SK-N-SH (cell line): ENCODE results near the gene DENND1A.

ENCODE experiments used
- CHD2 ChIP-seq: fragments of 150-350 bp; IDR thresholded peaks from 2 replicates; pipeline ENCODE4 v1.6.1; 2018; ENCODE audit warnings: low read length; ENCODE audit not compliant: partially characterized antibody
- EP300 ChIP-seq, 2 experiments: IDR thresholded peaks; 2 replicates each; pipeline versions ENCODE4 v1.4.0 to v1.6.1; 2012; ENCODE audit warnings: borderline replicate concordance in 1 of 2, low read depth in 1 of 2, low read length in 1 of 2
- FOXJ3 ChIP-seq: sonication (generic); formaldehyde crosslinking; IDR thresholded peaks from 2 replicates; pipeline ENCODE4 v1.5.1; 2020; ENCODE audit warnings: mild to moderate bottlenecking, missing genetic modification reagents
- GATA2 ChIP-seq: sonication (generic); formaldehyde crosslinking; IDR thresholded peaks from 2 replicates; pipeline ENCODE4 v1.5.0; 2020; ENCODE audit warnings: mild to moderate bottlenecking, missing genetic modification reagents
- JUND ChIP-seq: IDR thresholded peaks from 2 replicates; pipeline ENCODE4 v1.4.0; 2012
- NFIC ChIP-seq: IDR thresholded peaks from 2 replicates; pipeline ENCODE4 v1.4.0; 2012; ENCODE audit warnings: borderline replicate concordance
- POLR2AphosphoS5 ChIP-seq: IDR thresholded peaks from 2 replicates; pipeline ENCODE4 v1.6.1; 2012; ENCODE audit warnings: low read depth, low read length
- RCOR1 ChIP-seq: fragments of 150-350 bp; IDR thresholded peaks from 2 replicates; pipeline ENCODE4 v1.6.1; 2017; ENCODE audit warnings: antibody characterized with exemption, low read length
- SIN3A ChIP-seq: IDR thresholded peaks from 2 replicates; pipeline ENCODE4 v1.6.1; 2012; ENCODE audit warnings: low read depth, mild to moderate bottlenecking, low read length, moderate library complexity, borderline replicate concordance
- TCF12 ChIP-seq: IDR thresholded peaks from 2 replicates; pipeline ENCODE4 v1.4.0; 2012
- TF ChIP-seq, protein P1 (sequence below): fragments of 200-600 bp; sonication (generic); IDR thresholded peaks from 2 replicates; pipeline ENCODE4 v1.6.1; 2017; ENCODE audit warnings: antibody characterized with exemption, mild to moderate bottlenecking, moderate library complexity
- TF ChIP-seq, protein P2 (sequence below): IDR thresholded peaks from 2 replicates; pipeline ENCODE4 v1.4.0; 2012; ENCODE audit warnings: low read depth

DNA sequence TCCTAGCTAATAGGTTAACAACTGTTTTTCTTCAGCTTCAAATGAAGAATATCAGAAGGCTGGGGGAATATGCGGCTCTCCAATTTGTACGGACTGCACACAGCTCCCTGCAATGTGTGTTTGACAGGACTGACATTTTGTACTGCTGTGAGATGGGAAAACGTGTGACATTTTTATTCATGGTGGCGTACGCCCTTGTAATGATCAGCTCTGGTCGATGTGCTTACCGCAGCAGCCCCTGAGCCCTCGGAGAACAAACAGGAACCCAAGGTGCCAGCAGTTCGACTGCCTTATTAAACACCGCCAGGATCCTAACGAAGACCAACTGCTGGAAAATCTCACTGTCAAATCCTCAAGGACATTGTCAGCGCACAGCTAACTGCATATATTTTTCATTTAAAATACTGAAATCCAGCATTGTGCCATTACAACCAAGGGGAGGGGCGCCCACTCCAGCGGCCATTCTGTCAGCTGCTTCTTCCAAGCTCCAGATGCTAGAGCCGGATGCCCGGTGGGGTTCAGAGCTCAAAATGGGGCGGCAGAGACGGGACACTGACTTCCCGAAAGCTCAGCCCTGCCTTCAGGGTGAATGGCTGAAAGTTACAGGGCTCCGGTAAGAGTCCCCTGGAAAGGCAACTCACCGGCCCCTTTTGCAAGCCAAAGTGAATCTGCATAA lies 507.2 kb downstream of the DENND1A start:
- no peak for TF ChIP-seq GATA2 (CRISPR knock-in tag)
- TF ChIP-seq, protein P1, sequence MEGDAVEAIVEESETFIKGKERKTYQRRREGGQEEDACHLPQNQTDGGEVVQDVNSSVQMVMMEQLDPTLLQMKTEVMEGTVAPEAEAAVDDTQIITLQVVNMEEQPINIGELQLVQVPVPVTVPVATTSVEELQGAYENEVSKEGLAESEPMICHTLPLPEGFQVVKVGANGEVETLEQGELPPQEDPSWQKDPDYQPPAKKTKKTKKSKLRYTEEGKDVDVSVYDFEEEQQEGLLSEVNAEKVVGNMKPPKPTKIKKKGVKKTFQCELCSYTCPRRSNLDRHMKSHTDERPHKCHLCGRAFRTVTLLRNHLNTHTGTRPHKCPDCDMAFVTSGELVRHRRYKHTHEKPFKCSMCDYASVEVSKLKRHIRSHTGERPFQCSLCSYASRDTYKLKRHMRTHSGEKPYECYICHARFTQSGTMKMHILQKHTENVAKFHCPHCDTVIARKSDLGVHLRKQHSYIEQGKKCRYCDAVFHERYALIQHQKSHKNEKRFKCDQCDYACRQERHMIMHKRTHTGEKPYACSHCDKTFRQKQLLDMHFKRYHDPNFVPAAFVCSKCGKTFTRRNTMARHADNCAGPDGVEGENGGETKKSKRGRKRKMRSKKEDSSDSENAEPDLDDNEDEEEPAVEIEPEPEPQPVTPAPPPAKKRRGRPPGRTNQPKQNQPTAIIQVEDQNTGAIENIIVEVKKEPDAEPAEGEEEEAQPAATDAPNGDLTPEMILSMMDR, result no peak
- TF ChIP-seq POLR2AphosphoS5, result no peak
- no peak for TF ChIP-seq TCF12
- TF ChIP-seq JUND, result no peak
- TF ChIP-seq CHD2, result no peak
- no peak for TF ChIP-seq SIN3A
- TF ChIP-seq FOXJ3, result no peak
- no peak for TF ChIP-seq NFIC
- TF ChIP-seq, protein P2, sequence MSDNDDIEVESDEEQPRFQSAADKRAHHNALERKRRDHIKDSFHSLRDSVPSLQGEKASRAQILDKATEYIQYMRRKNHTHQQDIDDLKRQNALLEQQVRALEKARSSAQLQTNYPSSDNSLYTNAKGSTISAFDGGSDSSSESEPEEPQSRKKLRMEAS, result no peak
- no peak for TF ChIP-seq EP300 (IDR thresholded peaks at IDR 0.05; ENCODE audit: borderline replicate concordance in 1 of 2, low read depth in 1 of 2, low read length in 1 of 2)
- no peak for TF ChIP-seq RCOR1
